Neural cell (in vitro differentiated cells): ENCODE results near the gene NOC4L. TPM values are rescaled to one million over a fixed set of nuclear protein-coding genes. Genes with fewer than 3 reads are reported as not detected.

Experiments
- H2AFZ ChIP-seq: fragments of 200-600, 300-800 bp; sonication (generic), shearing (Covaris generic); 2 replicates; pipeline ENCODE4 v1.6.0; 2014; ENCODE audit warnings: low read depth, mild to moderate bottlenecking, antibody characterized with exemption, low read length, moderate library complexity
- H3F3A ChIP-seq: fragments of 200-600 bp; shearing (Covaris generic); 2 replicates; pipeline ENCODE4 v1.6.1; 2016; ENCODE audit warnings: mild to moderate bottlenecking, moderate library complexity, mixed read lengths, antibody characterized with exemption, low read length; ENCODE audit not compliant: insufficient read depth, poor library complexity, severe bottlenecking
- H3K27ac ChIP-seq: fragments of 200-600, 300-800 bp; sonication (generic), shearing (Covaris generic); 2 replicates; pipeline ENCODE4 v1.5.1; 2014; ENCODE audit warnings: mild to moderate bottlenecking, low read length, moderate library complexity
- H3K27me3 ChIP-seq: fragments of 300-800, 200-600 bp; sonication (generic), shearing (Covaris generic); 2 replicates; pipeline ENCODE4 v1.6.0; 2014; ENCODE audit warnings: mild to moderate bottlenecking, low read depth, low read length, moderate library complexity; ENCODE audit not compliant: insufficient read depth
- H3K36me3 ChIP-seq: fragments of 300-800, 200-600 bp; sonication (generic), shearing (Covaris generic); 2 replicates; pipeline ENCODE4 v1.5.1; 2014; ENCODE audit warnings: mild to moderate bottlenecking, antibody characterized with exemption, low read length, moderate library complexity; ENCODE audit not compliant: insufficient read depth
- H3K4me2 ChIP-seq: fragments of 300-800, 200-600 bp; sonication (generic), shearing (Covaris generic); 2 replicates; pipeline ENCODE4 v1.6.0; 2014; ENCODE audit warnings: mild to moderate bottlenecking, low read length
- H3K4me3 ChIP-seq: fragments of 300-800, 200-600 bp; sonication (generic), shearing (Covaris generic); 2 replicates; pipeline ENCODE4 v1.5.1; 2014; ENCODE audit warnings: mild to moderate bottlenecking, low read length, moderate library complexity
- H3K79me2 ChIP-seq: fragments of 200-600 bp; shearing (Covaris generic); replicated peaks from 2 replicates; pipeline ENCODE4 v1.6.0; 2014; ENCODE audit warnings: mild to moderate bottlenecking, low read length, moderate library complexity; ENCODE audit not compliant: insufficient read depth
- H3K9ac ChIP-seq: fragments of 300-800, 200-600 bp; sonication (generic), shearing (Covaris generic); 2 replicates; pipeline ENCODE4 v1.6.1; 2016; ENCODE audit warnings: mild to moderate bottlenecking, low read length, mixed read lengths
- H3K9me2 ChIP-seq: fragments of 200-600 bp; shearing (Covaris generic); 2 replicates; pipeline ENCODE4 v1.6.1; 2016; ENCODE audit warnings: mild to moderate bottlenecking, low read length, mixed read lengths; ENCODE audit not compliant: insufficient read depth
- H3K9me3 ChIP-seq: fragments of 200-600, 300-800 bp; sonication (generic), shearing (Covaris generic); 2 replicates; pipeline ENCODE4 v1.6.1; 2016; ENCODE audit warnings: mild to moderate bottlenecking, mixed run types, low read length, moderate library complexity, mixed read lengths
- H4K20me1 ChIP-seq: fragments of 200-600 bp; shearing (Covaris generic); 2 replicates; pipeline ENCODE4 v1.6.1; 2016; ENCODE audit warnings: mild to moderate bottlenecking, mixed run types; ENCODE audit not compliant: insufficient read depth
- EP300 ChIP-seq: fragments of 450-650 bp; conservative IDR thresholded peaks from 2 replicates; pipeline ENCODE4 v1.6.1; 2014; ENCODE audit warnings: antibody characterized with exemption, mild to moderate bottlenecking, moderate library complexity; ENCODE audit not compliant: poor library complexity, severe bottlenecking
- EZH2 ChIP-seq: fragments of 200-600, 300-800 bp; shearing (Covaris generic), sonication (generic); IDR thresholded peaks from 2 replicates; pipeline ENCODE4 v1.6.1; 2014; ENCODE audit warnings: antibody characterized with exemption, low read length, borderline replicate concordance, mild to moderate bottlenecking; ENCODE audit not compliant: insufficient read depth, poor library complexity, severe bottlenecking
- MXI1 ChIP-seq: fragments of 450-650 bp; conservative IDR thresholded peaks from 2 replicates; pipeline ENCODE4 v1.6.1; 2014; ENCODE audit warnings: antibody characterized with exemption, mild to moderate bottlenecking; ENCODE audit not compliant: poor library complexity, severe bottlenecking
- POLR2AphosphoS5 ChIP-seq: IDR thresholded peaks from 2 replicates; pipeline ENCODE4 v1.6.1; 2012
- RAD21 ChIP-seq: fragments of 450-650 bp; conservative IDR thresholded peaks from 2 replicates; pipeline ENCODE4 v1.6.1; 2014; ENCODE audit warnings: antibody characterized with exemption, mild to moderate bottlenecking, moderate library complexity
- SMC3 ChIP-seq: fragments of 450-650 bp; conservative IDR thresholded peaks from 2 replicates; pipeline ENCODE4 v1.6.1; 2014; ENCODE audit warnings: antibody characterized with exemption, mild to moderate bottlenecking, moderate library complexity; ENCODE audit not compliant: poor library complexity
- TAF1 ChIP-seq: IDR thresholded peaks from 2 replicates; pipeline ENCODE4 v1.6.1; 2012; ENCODE audit warnings: low read depth
- polyA plus RNA-seq: library from polyadenylated mRNA; depleted of rRNA; stranded (reverse); fragments of >200 nt; gene quantifications from 2 replicates; pipeline ENCODE4 v1.2.3, GENCODE V29; 2014
- TF ChIP-seq, protein P1 (sequence below): fragments of 450-650 bp; IDR thresholded peaks from 2 replicates; pipeline ENCODE4 v1.5.1; 2014; ENCODE audit warnings: antibody characterized with exemption, mild to moderate bottlenecking, moderate library complexity; ENCODE audit not compliant: poor library complexity, severe bottlenecking
- TF ChIP-seq, protein P2 (sequence below): IDR thresholded peaks from 2 replicates; pipeline ENCODE4 v1.6.1; 2012; ENCODE audit warnings: borderline replicate concordance

Gene NOC4L
- polyA plus RNA-seq, 1 donor from 2014 or later, result 26.9 TPM

DNA sequence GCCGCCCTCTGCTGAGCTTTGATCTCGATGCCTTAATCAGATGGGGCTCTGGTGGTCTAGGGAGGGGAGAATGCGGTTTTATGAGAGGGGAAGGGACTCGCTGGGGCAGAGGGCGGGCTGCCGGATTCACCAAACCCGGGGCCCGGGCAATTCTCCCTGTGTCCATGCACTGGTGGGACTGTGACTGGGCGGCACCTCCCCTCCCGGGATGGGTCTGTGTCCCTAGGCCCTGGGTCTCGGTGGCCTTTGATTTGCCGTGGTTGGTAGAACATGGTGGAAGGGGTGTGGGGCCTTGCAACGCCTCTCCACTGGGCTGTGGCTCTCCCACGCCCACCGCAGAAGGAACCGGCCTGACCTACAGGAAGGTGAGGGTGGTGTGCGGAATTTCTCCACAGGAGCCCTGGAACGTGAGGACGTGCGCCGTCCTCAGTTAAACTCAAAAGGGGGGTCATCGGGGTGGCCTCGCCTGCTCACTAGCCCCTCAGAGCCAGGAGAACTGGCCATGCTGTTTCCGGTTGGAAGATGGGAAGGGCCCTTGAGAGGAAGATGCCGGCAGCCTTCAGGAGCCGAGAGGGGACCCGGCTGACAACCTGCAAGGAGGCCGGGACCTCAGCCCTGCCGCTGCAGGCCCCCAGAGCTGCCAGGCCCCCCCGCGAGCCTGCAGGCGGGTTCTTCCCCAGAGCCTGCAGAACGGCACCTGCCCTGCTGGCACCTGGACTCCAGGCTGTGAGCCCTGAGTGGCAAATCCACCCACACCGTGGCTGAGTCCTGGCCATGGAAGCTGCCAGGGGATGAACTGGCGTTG, 43.6 kb downstream of the NOC4L start:
- H3K36me3 ChIP-seq, result no peaks in the 10 kb centered on the region
- H3K9ac ChIP-seq, result no peak overlapping the region
- H3K9me3 ChIP-seq, result no peaks in the 10 kb centered on the region
- H3K4me2 ChIP-seq, result no peak overlapping the region
- H3F3A ChIP-seq, result no peaks in the 10 kb centered on the region
- H3K79me2 ChIP-seq, result no peaks in the 10 kb centered on the region
- TF ChIP-seq EZH2, result no peak
- no peaks in the 10 kb centered on the region for H4K20me1 ChIP-seq
- no peaks in the 10 kb centered on the region for H3K9me2 ChIP-seq
- H3K27me3 ChIP-seq, result peaks cover 13% of the 10 kb centered on the region
- no peak overlapping the region for H3K4me3 ChIP-seq
- no peak overlapping the region for H2AFZ ChIP-seq
- H3K27ac ChIP-seq, result no peak overlapping the region

DNA sequence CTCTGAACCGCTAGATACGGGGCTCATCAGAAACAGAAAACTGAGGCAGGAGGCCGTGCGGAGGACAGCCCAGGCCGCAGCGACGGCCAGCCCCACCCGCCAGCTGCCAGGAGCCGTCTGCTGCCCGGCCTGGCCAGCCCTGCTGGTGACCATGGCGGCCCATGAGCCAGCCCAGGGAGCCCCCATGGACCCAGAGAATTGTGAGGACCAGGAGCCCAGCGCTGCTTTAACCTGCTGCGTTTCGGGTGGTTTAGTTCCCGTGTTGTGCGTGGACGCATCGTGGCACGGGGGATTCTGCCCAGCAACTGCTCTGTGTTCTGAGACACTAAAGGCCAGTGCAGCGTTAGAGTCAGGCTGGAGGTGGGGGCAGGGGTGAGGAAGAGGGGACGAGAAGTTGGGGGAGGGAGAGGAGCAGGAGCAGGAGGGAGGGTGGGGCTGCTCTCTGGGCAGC, 44.2 kb downstream of the NOC4L start:
- no peak for TF ChIP-seq EP300
- TF ChIP-seq, protein P1, sequence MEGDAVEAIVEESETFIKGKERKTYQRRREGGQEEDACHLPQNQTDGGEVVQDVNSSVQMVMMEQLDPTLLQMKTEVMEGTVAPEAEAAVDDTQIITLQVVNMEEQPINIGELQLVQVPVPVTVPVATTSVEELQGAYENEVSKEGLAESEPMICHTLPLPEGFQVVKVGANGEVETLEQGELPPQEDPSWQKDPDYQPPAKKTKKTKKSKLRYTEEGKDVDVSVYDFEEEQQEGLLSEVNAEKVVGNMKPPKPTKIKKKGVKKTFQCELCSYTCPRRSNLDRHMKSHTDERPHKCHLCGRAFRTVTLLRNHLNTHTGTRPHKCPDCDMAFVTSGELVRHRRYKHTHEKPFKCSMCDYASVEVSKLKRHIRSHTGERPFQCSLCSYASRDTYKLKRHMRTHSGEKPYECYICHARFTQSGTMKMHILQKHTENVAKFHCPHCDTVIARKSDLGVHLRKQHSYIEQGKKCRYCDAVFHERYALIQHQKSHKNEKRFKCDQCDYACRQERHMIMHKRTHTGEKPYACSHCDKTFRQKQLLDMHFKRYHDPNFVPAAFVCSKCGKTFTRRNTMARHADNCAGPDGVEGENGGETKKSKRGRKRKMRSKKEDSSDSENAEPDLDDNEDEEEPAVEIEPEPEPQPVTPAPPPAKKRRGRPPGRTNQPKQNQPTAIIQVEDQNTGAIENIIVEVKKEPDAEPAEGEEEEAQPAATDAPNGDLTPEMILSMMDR, result no peak
- TF ChIP-seq, protein P2, sequence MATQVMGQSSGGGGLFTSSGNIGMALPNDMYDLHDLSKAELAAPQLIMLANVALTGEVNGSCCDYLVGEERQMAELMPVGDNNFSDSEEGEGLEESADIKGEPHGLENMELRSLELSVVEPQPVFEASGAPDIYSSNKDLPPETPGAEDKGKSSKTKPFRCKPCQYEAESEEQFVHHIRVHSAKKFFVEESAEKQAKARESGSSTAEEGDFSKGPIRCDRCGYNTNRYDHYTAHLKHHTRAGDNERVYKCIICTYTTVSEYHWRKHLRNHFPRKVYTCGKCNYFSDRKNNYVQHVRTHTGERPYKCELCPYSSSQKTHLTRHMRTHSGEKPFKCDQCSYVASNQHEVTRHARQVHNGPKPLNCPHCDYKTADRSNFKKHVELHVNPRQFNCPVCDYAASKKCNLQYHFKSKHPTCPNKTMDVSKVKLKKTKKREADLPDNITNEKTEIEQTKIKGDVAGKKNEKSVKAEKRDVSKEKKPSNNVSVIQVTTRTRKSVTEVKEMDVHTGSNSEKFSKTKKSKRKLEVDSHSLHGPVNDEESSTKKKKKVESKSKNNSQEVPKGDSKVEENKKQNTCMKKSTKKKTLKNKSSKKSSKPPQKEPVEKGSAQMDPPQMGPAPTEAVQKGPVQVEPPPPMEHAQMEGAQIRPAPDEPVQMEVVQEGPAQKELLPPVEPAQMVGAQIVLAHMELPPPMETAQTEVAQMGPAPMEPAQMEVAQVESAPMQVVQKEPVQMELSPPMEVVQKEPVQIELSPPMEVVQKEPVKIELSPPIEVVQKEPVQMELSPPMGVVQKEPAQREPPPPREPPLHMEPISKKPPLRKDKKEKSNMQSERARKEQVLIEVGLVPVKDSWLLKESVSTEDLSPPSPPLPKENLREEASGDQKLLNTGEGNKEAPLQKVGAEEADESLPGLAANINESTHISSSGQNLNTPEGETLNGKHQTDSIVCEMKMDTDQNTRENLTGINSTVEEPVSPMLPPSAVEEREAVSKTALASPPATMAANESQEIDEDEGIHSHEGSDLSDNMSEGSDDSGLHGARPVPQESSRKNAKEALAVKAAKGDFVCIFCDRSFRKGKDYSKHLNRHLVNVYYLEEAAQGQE, result no peak
- Histone ChIP-seq H3K4me3 (no peak overlapping the region), H3K4me2 (no peak overlapping the region)

DNA sequence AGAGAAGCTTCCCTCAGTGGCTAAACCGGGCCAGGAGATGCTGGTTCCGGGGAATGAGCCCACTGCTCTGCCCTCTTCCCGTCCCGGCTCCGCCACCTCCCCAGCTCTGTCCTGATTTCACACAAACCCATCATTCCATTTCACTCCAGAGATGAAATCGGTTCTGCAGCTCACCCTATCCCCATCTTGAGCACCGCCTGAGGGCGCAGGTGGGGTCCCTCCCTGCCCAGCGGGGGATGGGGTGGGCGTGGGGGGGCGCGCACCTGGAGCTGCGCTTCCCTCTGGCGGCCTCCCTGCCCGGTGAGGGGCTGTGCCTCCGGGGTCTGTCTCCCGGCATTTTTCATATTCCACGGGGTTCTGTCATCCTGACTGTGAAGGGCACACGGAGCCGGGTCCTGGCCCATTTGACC, 44.7 kb downstream of the NOC4L start:
- Histone ChIP-seq H3K4me3 (peak overlapping the region; percentile 70), H3K27ac (no peak overlapping the region), H3K36me3 (no peaks in the 10 kb centered on the region), H3K4me2 (no peak overlapping the region), H3K9ac (peak overlapping the region; percentile 56), H3F3A (no peaks in the 10 kb centered on the region), H3K9me3 (peaks cover under 1% of the 10 kb centered on the region), H3K79me2 (no peaks in the 10 kb centered on the region), H3K27me3 (peaks cover 13% of the 10 kb centered on the region), H3K9me2 (no peaks in the 10 kb centered on the region), H4K20me1 (no peaks in the 10 kb centered on the region), H2AFZ (peak overlapping the region; percentile 51)
- no peak for TF ChIP-seq EP300
- TF ChIP-seq POLR2AphosphoS5, result no peak
- TF ChIP-seq RAD21, result no peak
- TF ChIP-seq, protein P1, result no peak
- no peak for TF ChIP-seq TAF1
- no peak for TF ChIP-seq MXI1
- no peak for TF ChIP-seq EZH2
- TF ChIP-seq, protein P2, result no peak
- no peak for TF ChIP-seq SMC3

More for the DNA sequence above, 44.2 kb downstream of the NOC4L start:
- H2AFZ ChIP-seq, result no peak overlapping the region
- no peak overlapping the region for H3K27ac ChIP-seq
- H3K9me3 ChIP-seq, result no peaks in the 10 kb centered on the region
- H3K9ac ChIP-seq, result no peak overlapping the region
- no peaks in the 10 kb centered on the region for H3F3A ChIP-seq
- no peaks in the 10 kb centered on the region for H3K36me3 ChIP-seq
- H3K9me2 ChIP-seq, result no peaks in the 10 kb centered on the region
- no peaks in the 10 kb centered on the region for H4K20me1 ChIP-seq
- no peaks in the 10 kb centered on the region for H3K79me2 ChIP-seq
- peaks cover 13% of the 10 kb centered on the region for H3K27me3 ChIP-seq
